Neural crest cell (in vitro differentiated cells): ENCODE data around the gene ARID3B. TPM values are rescaled to one million over a fixed set of nuclear protein-coding genes. Genes with fewer than 3 reads are reported as not detected.

Experiments used
- DNase-seq: peaks from one replicate; pipeline ENCODE4 v3.0.0; 2021; ENCODE audit warnings: low read depth, mixed read lengths, low spot score
- H3K27ac Mint-ChIP-seq: one replicate; pipeline ENCODE4 v1.8.0; 2021; ENCODE audit warnings: mild to moderate bottlenecking, mixed read lengths; ENCODE audit not compliant: unreplicated experiment
- H3K27me3 Mint-ChIP-seq: 2 replicates; pipeline ENCODE4 v1.8.0; 2021; ENCODE audit warnings: low read depth, mild to moderate bottlenecking, mixed read lengths
- H3K36me3 Mint-ChIP-seq: 2 replicates; pipeline ENCODE4 v1.8.0; 2021; ENCODE audit warnings: low read depth, mild to moderate bottlenecking, mixed read lengths
- H3K4me1 Mint-ChIP-seq: 2 replicates; pipeline ENCODE4 v1.8.0; 2021; ENCODE audit warnings: mixed read lengths
- H3K4me3 Mint-ChIP-seq: one replicate; pipeline ENCODE4 v1.8.0; 2021; ENCODE audit warnings: mild to moderate bottlenecking, mixed read lengths
- H3K9me3 Mint-ChIP-seq: 2 replicates; pipeline ENCODE4 v1.8.0; 2021; ENCODE audit warnings: mixed read lengths
- total RNA-seq: library from RNA; stranded (reverse); gene quantifications from 2 replicates; pipeline ENCODE4 v1.2.1, GENCODE V29; 2021
- TF ChIP-seq, protein P1 (sequence below): fragments of 200-600 bp; sonication (generic); conservative IDR thresholded peaks from 2 replicates; pipeline ENCODE4 v1.5.0; 2021; ENCODE audit warnings: antibody characterized with exemption, mild to moderate bottlenecking

ARID3B gene
- total RNA-seq, 1 donor from 2014 or later = 66.5 TPM

DNA sequence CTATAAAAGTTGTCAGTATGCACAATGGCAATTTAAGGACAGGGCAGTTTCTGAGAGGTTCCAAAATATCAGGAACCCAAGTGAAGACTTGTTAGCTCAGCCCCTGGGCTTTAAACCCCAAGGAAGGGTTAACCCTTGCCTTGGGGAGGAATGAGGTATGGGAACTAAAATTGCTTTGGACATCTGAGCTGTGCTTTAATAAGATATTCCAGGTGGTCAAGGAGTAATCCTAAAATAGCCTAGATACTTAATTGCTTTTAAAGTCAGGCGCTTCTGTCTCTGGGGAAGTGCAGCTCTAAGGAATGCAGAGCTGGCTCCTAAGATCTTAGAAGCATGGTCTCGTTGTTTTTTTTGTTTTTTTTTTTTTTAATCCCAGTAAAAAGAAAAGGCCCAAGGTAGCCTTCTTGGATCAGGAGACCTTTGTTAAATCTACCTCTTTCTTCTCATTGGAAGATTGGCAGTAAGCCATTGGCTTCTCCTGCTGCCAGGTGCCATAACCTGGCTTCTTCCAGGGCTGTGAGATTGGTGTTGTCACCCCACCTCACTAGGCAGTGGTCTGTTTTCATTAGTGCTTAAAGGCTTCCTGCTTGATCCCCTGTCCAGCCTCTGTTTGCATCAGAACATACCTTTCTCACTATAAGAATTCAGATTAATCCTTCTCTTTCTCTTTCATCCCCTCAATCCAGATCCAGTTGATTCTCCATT is 24.5 kb downstream of the ARID3B start:
- H3K36me3 Mint-ChIP-seq = peaks cover 8% of the 10 kb centered on the region
- no peaks in the 10 kb centered on the region for H3K27me3 Mint-ChIP-seq
- H3K4me1 Mint-ChIP-seq = peaks cover 18% of the 10 kb centered on the region
- TF ChIP-seq, protein P1, sequence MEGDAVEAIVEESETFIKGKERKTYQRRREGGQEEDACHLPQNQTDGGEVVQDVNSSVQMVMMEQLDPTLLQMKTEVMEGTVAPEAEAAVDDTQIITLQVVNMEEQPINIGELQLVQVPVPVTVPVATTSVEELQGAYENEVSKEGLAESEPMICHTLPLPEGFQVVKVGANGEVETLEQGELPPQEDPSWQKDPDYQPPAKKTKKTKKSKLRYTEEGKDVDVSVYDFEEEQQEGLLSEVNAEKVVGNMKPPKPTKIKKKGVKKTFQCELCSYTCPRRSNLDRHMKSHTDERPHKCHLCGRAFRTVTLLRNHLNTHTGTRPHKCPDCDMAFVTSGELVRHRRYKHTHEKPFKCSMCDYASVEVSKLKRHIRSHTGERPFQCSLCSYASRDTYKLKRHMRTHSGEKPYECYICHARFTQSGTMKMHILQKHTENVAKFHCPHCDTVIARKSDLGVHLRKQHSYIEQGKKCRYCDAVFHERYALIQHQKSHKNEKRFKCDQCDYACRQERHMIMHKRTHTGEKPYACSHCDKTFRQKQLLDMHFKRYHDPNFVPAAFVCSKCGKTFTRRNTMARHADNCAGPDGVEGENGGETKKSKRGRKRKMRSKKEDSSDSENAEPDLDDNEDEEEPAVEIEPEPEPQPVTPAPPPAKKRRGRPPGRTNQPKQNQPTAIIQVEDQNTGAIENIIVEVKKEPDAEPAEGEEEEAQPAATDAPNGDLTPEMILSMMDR = no peak
- no peak overlapping the region for H3K4me3 Mint-ChIP-seq
- no peaks in the 10 kb centered on the region for H3K9me3 Mint-ChIP-seq
- H3K27ac Mint-ChIP-seq = no peak overlapping the region
- DNase-seq = no peak

GRCh38 chr15:74568594-74568993 is 27.6 kb downstream of the ARID3B start:
- H3K27me3 Mint-ChIP-seq = no peaks in the 10 kb centered on the region
- no peak overlapping the region for H3K27ac Mint-ChIP-seq
- no peak overlapping the region for H3K4me3 Mint-ChIP-seq
- H3K9me3 Mint-ChIP-seq = no peaks in the 10 kb centered on the region
- TF ChIP-seq, protein P1 = no peak
- peaks cover 6% of the 10 kb centered on the region for H3K36me3 Mint-ChIP-seq
- DNase-seq = no peak
- peaks cover 18% of the 10 kb centered on the region for H3K4me1 Mint-ChIP-seq

GRCh38 chr15:74569731-74570070 is 28.7 kb downstream of the ARID3B start:
- H3K36me3 Mint-ChIP-seq = peaks cover 11% of the 10 kb centered on the region
- H3K9me3 Mint-ChIP-seq = no peaks in the 10 kb centered on the region
- H3K4me3 Mint-ChIP-seq = no peak overlapping the region
- H3K27me3 Mint-ChIP-seq = no peaks in the 10 kb centered on the region
- H3K4me1 Mint-ChIP-seq = peaks cover 18% of the 10 kb centered on the region
- TF ChIP-seq, protein P1 = no peak
- H3K27ac Mint-ChIP-seq = no peak overlapping the region
- no peak for DNase-seq

- TF ChIP-seq, protein P1 = no peak
- no peak for DNase-seq
- H3K4me1 Mint-ChIP-seq = peaks cover 14% of the 10 kb centered on the region
- H3K27ac Mint-ChIP-seq = no peak overlapping the region
- peaks cover 11% of the 10 kb centered on the region for H3K36me3 Mint-ChIP-seq
- H3K9me3 Mint-ChIP-seq = no peaks in the 10 kb centered on the region
- H3K27me3 Mint-ChIP-seq = no peaks in the 10 kb centered on the region
- H3K4me3 Mint-ChIP-seq = no peak overlapping the region
These were observed 30.2 kb downstream of the ARID3B start for GRCh38 chr15:74571191-74571590.

DNA sequence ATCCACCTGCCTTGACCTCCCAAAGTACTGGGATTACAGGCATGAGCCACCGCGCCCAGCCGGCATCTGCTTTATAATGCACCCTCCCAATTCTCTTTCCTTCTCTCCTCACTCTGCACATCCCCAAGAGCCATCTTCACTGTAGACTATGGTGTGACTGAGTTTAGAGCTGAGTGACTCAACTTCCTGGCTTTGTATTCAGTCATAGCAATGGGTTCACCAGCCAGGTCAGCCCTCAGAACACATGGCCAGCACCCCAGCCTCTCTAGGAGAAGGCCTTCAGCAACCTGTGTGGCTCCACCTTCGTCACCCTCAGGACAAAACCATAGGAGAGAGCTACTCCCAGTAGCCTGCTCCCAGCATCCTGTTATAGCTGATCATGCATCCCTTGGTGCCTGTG is 33.0 kb downstream of the ARID3B start:
- Mint-ChIP-seq H3K27ac (no peak overlapping the region), H3K9me3 (no peaks in the 10 kb centered on the region), H3K4me1 (peaks cover 6% of the 10 kb centered on the region), H3K36me3 (peaks cover 12% of the 10 kb centered on the region), H3K27me3 (no peaks in the 10 kb centered on the region), H3K4me3 (no peak overlapping the region)
- DNase-seq = no peak
- TF ChIP-seq, protein P1 = no peak
